HepG2 (cell line): ENCODE results near the gene ALG14. TPM values are rescaled to one million over a fixed set of nuclear protein-coding genes. Genes with fewer than 3 reads are reported as not detected.
A peak's percentile ranks its signal among the peaks of the same experiment; 100 is the strongest.

Experiments
- CHD4 ChIP-seq: fragments of 200-600 bp; sonication (generic); IDR thresholded peaks from 2 replicates; pipeline ENCODE4 v1.7.0; 2017; ENCODE audit warnings: mild to moderate bottlenecking, low read length, borderline replicate concordance
- IKZF1 ChIP-seq: fragments of 450-650 bp; IDR thresholded peaks from 2 replicates; pipeline ENCODE4 v1.7.1; 2016
- MED1 ChIP-seq: sonication (generic); formaldehyde crosslinking; IDR thresholded peaks from 2 replicates; pipeline ENCODE4 v1.4.0; 2020; ENCODE audit warnings: missing genetic modification reagents
- NFYB ChIP-seq: sonication (generic); formaldehyde crosslinking; IDR thresholded peaks from 2 replicates; pipeline ENCODE4 v1.4.0; 2020; ENCODE audit warnings: missing genetic modification reagents
- NR2F6 ChIP-seq, 2 experiments: IDR thresholded peaks; 2 replicates each; pipeline ENCODE4 v1.6.1; 2016; ENCODE audit warnings: antibody characterized with exemption in 1 of 2, mild to moderate bottlenecking in 1 of 2
- RCOR2 ChIP-seq: IDR thresholded peaks from 2 replicates; pipeline ENCODE4 v1.6.1; 2016; ENCODE audit warnings: missing biosample characterization, missing genetic modification reagents
- SRF ChIP-seq: IDR thresholded peaks from 2 replicates; pipeline ENCODE4 v1.6.1; 2011; ENCODE audit warnings: mild to moderate bottlenecking, low read depth, low read length, moderate library complexity
- ZBTB21 ChIP-seq: sonication (generic); formaldehyde crosslinking; IDR thresholded peaks from 2 replicates; pipeline ENCODE4 v1.4.0; 2020; ENCODE audit warnings: missing genetic modification reagents
- ZBTB33 ChIP-seq: sonication (generic); formaldehyde crosslinking; IDR thresholded peaks from 2 replicates; pipeline ENCODE4 v1.4.0; 2020; ENCODE audit warnings: missing genetic modification reagents
- ZBTB43 ChIP-seq: sonication (generic); formaldehyde crosslinking; conservative IDR thresholded peaks from 2 replicates; pipeline ENCODE4 v1.4.0; 2020; ENCODE audit warnings: missing genetic modification reagents
- ZBTB46 ChIP-seq: sonication (generic); formaldehyde crosslinking; IDR thresholded peaks from 2 replicates; pipeline ENCODE4 v1.4.0; 2020; ENCODE audit warnings: mild to moderate bottlenecking, missing genetic modification reagents, borderline replicate concordance
- ZFP36L1 ChIP-seq: sonication (generic); formaldehyde crosslinking; IDR thresholded peaks from 2 replicates; pipeline ENCODE4 v1.8.0; 2022; ENCODE audit warnings: mild to moderate bottlenecking, missing genetic modification reagents, moderate library complexity
- ZFP37 ChIP-seq: sonication (generic); formaldehyde crosslinking; IDR thresholded peaks from 2 replicates; pipeline ENCODE4 v1.4.0; 2020; ENCODE audit warnings: missing genetic modification reagents, borderline replicate concordance
- ZFP91 ChIP-seq: sonication (generic); formaldehyde crosslinking; IDR thresholded peaks from 2 replicates; pipeline ENCODE4 v1.9.0; 2022; ENCODE audit warnings: missing genetic modification reagents, mild to moderate bottlenecking, borderline replicate concordance
- ZMYM4 ChIP-seq: sonication (generic); formaldehyde crosslinking; IDR thresholded peaks from 2 replicates; pipeline ENCODE4 v1.8.1; 2023; ENCODE audit warnings: mild to moderate bottlenecking, missing genetic modification reagents
- ZNF207 ChIP-seq: fragments of 450-650 bp; IDR thresholded peaks from 2 replicates; pipeline ENCODE4 v1.6.1; 2016; ENCODE audit warnings: antibody characterized with exemption, borderline replicate concordance
- ZNF430 ChIP-seq: sonication (generic); formaldehyde crosslinking; IDR thresholded peaks from 2 replicates; pipeline ENCODE4 v1.9.0; 2021; ENCODE audit warnings: mild to moderate bottlenecking, missing genetic modification reagents
- ZNF451 ChIP-seq: sonication (generic); formaldehyde crosslinking; IDR thresholded peaks from 2 replicates; pipeline ENCODE4 v1.5.0; 2020; ENCODE audit warnings: mild to moderate bottlenecking, missing genetic modification reagents
- ZNF788 ChIP-seq: sonication (generic); formaldehyde crosslinking; IDR thresholded peaks from 2 replicates; pipeline ENCODE4 v1.5.0; 2020; ENCODE audit warnings: mild to moderate bottlenecking, missing genetic modification reagents, borderline replicate concordance
- ZNF790 ChIP-seq: sonication (generic); formaldehyde crosslinking; IDR thresholded peaks from 2 replicates; pipeline ENCODE4 v1.8.0; 2022; ENCODE audit warnings: missing genetic modification reagents, mild to moderate bottlenecking, borderline replicate concordance
- ZNF816 ChIP-seq: sonication (generic); formaldehyde crosslinking; IDR thresholded peaks from 2 replicates; pipeline ENCODE4 v1.8.0; 2022; ENCODE audit warnings: missing genetic modification reagents, mild to moderate bottlenecking, borderline replicate concordance
- ZNF879 ChIP-seq: sonication (generic); formaldehyde crosslinking; IDR thresholded peaks from 2 replicates; pipeline ENCODE4 v1.8.1; 2023; ENCODE audit warnings: missing genetic modification reagents
- polyA plus RNA-seq, 8 experiments: library from polyadenylated mRNA; depleted of rRNA in 3 of 8; stranded (reverse) in 7 of 8; unstranded in 1 of 8; fragments of >200 nt; fragmentation: Illumina TruSeq in 4 of 8; extraction: Trizol in 4 of 8; gene quantifications; 2 replicates each; pipeline versions ENCODE4 v1.2.1 to v1.2.3, GENCODE V29; 2011 to 2016; ENCODE audit warnings: low read depth in 4 of 8, missing spikeins in 1 of 8, mixed read lengths in 1 of 8; ENCODE audit not compliant: insufficient read depth in 1 of 8
- total RNA-seq, 5 experiments: library from RNA; depleted of rRNA; stranded (reverse); fragments of >200 nt; fragmentation: Illumina TruSeq; extraction: Trizol; gene quantifications; 2 replicates each; pipeline ENCODE4 v1.2.3, GENCODE V29; 2016; ENCODE audit warnings: low read depth in 1 of 5

The ALG14 gene
- total and polyA plus RNA-seq, 2 of the 13 experiments (the other 11 are each of a cell fraction or from before 2014, with no cell fraction given) = 4.5 to 12.7 TPM

- TF ChIP-seq ZMYM4 (CRISPR knock-in tag) = no peak
- no peak for TF ChIP-seq IKZF1
- TF ChIP-seq CHD4 = no peak
- TF ChIP-seq ZNF451 (CRISPR knock-in tag) = no peak
- no peak for TF ChIP-seq ZBTB43 (CRISPR knock-in tag)
- no peak for TF ChIP-seq ZNF207
- no peak for TF ChIP-seq ZFP91 (CRISPR knock-in tag)
- TF ChIP-seq NFYB (CRISPR knock-in tag) = no peak
- TF ChIP-seq MED1 (CRISPR knock-in tag) = peak; percentile 70
- TF ChIP-seq ZFP36L1 = no peak
- no peak for TF ChIP-seq SRF
- no peak for TF ChIP-seq ZNF816 (CRISPR knock-in tag)
- TF ChIP-seq ZFP37 = no peak
- no peak for TF ChIP-seq ZNF790 (CRISPR knock-in tag)
- TF ChIP-seq ZNF788 (CRISPR knock-in tag) = no peak
- TF ChIP-seq ZBTB33 = no peak
- no peak for TF ChIP-seq ZBTB46 (CRISPR knock-in tag)
- no peak for TF ChIP-seq ZBTB21
- no peak for TF ChIP-seq ZNF879
- peak; percentile 81; the same call in 1 of the 2 replicates for TF ChIP-seq RCOR2 (CRISPR knock-in tag)
- TF ChIP-seq ZNF430 (CRISPR knock-in tag) = no peak
- peak; percentile 23; the same call in 1 of the 2 replicates for TF ChIP-seq NR2F6 (IDR thresholded peaks at IDR 0.05)
- peak; percentile 45; the same call in 1 of the 2 replicates for TF ChIP-seq NR2F6 (CRISPR knock-in tag; IDR thresholded peaks at IDR 0.05)
Observed at GRCh38 chr1:94958081-94958480, 114.7 kb downstream of the ALG14 start (continued).
